Mammary microvascular endothelial cell (primary cell): Measurements from ENCODE around the gene COPS9. TPM values are rescaled to one million over a fixed set of nuclear protein-coding genes. Genes with fewer than 3 reads are reported as not detected.

Source experiments
- total RNA-seq: library from RNA; depleted of rRNA; stranded (reverse); fragments of >200 nt; gene quantifications from 2 replicates; pipeline ENCODE4 v1.2.3, GENCODE V29; 2015

The COPS9 gene
- 264 and 324 TPM in 2 replicates for total RNA-seq

DNA sequence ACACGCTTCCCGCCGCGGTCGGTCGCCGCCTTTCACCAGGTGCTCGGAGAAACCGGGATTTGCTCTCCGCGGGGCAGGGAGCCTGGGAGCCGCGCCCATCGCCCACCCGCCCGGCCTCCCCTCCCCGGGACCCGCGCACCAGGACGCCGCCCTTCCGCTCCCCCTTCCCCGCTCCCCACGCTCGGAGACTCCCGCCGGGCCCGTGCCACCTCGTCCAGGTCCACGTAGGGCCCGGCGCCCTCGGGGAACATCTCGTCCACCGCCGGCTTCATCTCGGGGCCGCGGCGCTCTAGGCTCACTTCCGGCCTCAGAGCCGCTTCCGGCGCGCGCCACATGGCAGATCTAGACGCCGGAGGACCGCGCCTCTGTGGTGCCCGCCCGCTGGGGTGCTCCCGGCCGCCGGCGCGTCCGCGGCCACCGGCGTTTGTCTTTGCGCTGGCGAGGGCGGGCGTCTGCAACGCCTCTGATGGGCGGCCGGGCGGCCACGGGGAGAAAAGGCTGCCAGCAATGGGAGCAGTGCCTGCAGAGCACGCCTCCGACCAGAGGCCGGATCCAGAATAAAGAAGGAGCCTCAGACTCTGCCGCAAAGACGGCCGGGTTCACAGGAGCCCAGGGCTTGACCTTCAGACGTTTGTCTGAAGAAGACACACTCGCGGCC is at the start of gene COPS9:
COPS9 (minus strand) TSS at position 293 of the 658 bp plus-strand sequence; CDS start at position 272, 21 bp downstream.

DNA sequence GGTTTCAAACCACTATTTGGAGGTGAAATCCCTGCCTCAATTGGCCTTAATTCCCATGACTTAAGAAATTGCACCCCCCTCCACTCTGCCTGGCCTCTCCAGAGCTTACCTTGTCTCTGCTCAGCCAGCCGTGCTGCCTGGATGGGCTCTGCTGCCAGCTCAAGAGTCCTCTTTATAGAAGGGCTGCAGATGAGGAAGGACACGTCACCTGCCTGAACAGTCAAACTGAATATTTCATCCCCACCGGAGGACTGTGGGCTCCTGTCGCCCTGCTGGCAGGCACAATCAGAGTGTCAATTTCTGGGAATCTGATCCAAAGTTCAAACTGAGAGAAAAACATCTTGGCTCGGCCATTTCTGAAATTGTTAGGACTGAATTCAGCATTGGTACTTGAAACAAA is 4.4 kb upstream of the COPS9 start, which contains the start of gene OTOS:
OTOS (minus strand) TSS at position 148 of the 400 bp plus-strand sequence. CDS start 332 bp downstream, outside the sequence.

Other genes with a start within 250 kb of the COPS9 start
- gene NDUFA10, start 111.0 kb downstream of the COPS9 start, total RNA-seq, result 159 and 165 TPM in 2 replicates
- gene OR6B2, start 105.9 kb downstream of the COPS9 start, total RNA-seq, result not detected in 2 replicates
- not detected in 2 replicates for gene OR6B3, start 82.8 kb downstream of the COPS9 start, total RNA-seq
- gene OTOS, start 4.4 kb upstream of the COPS9 start, total RNA-seq, result not detected in 2 replicates